ENCODE measurements around the gene CD6. TPM values are rescaled to one million over a fixed set of nuclear protein-coding genes. Genes with fewer than 3 reads are reported as not detected.

CD6 gene
- total and polyA plus RNA-seq, 10 of the 15 experiments (the other 5 are each of a cell fraction or from before 2014, with no cell fraction given) = 0.37 to 17.6 (median 6.2) TPM

DNA sequence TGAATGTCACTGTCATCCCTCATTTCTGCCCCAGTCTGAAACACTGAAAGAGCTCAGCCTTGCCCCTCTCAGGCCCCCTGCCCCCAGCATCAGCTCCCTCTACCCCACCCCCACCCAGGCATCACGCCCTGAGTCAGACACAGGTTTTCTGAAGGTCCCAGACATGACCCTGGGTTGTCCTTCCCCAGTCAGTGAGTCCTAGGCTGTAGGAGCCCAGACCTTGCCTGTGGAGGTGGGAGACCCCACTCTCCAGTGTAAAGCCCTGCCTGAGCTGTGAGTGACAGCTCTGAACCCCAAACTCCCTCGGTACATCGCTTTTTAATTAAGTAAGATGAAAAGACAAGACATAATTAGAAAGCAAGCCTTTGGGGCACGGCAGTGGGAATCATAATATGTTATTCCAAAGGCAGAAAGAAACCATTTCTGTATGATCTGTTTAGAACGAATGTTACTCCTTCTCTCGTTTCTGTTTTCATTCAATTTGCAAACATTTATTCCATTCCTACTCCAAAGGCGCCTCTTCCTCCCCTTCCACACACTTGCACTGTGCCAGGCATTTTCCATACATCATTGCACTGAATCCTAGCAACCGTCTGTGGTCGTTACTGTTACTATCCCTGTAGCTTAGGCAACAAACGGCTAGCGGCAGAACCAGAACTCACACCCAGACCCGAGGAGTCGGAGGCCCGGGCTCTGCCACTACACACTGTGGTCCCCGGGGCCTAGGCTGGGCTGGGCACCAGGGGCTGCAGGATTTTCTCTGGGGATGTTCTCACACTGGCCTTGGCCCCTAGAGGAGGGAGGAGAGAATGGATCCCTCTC, 63.4 kb downstream of the CD6 start (continued):
- TF ChIP-seq SMC3 (IDR thresholded peaks at IDR 0.05; ENCODE audit: borderline replicate concordance, low read length) (no peak), TCF7 (IDR thresholded peaks at IDR 0.05; ENCODE audit: borderline replicate concordance) (no peak), CBFB (IDR thresholded peaks at IDR 0.05; ENCODE audit: low read depth) (no peak), MXI1 (IDR thresholded peaks at IDR 0.05; ENCODE audit: low read depth, low read length) (no peak)
- TF ChIP-seq, protein P1, sequence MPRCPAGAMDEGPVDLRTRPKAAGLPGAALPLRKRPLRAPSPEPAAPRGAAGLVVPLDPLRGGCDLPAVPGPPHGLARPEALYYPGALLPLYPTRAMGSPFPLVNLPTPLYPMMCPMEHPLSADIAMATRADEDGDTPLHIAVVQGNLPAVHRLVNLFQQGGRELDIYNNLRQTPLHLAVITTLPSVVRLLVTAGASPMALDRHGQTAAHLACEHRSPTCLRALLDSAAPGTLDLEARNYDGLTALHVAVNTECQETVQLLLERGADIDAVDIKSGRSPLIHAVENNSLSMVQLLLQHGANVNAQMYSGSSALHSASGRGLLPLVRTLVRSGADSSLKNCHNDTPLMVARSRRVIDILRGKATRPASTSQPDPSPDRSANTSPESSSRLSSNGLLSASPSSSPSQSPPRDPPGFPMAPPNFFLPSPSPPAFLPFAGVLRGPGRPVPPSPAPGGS (IDR thresholded peaks at IDR 0.05; ENCODE audit: borderline replicate concordance, insufficient read depth, low read depth, low read length, poor library complexity, severe bottlenecking) = no peak
- TF ChIP-seq, protein P2, sequence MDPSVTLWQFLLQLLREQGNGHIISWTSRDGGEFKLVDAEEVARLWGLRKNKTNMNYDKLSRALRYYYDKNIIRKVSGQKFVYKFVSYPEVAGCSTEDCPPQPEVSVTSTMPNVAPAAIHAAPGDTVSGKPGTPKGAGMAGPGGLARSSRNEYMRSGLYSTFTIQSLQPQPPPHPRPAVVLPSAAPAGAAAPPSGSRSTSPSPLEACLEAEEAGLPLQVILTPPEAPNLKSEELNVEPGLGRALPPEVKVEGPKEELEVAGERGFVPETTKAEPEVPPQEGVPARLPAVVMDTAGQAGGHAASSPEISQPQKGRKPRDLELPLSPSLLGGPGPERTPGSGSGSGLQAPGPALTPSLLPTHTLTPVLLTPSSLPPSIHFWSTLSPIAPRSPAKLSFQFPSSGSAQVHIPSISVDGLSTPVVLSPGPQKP (IDR thresholded peaks at IDR 0.05; ENCODE audit: low read depth, low read length) = no peak
- TF ChIP-seq, protein P3, sequence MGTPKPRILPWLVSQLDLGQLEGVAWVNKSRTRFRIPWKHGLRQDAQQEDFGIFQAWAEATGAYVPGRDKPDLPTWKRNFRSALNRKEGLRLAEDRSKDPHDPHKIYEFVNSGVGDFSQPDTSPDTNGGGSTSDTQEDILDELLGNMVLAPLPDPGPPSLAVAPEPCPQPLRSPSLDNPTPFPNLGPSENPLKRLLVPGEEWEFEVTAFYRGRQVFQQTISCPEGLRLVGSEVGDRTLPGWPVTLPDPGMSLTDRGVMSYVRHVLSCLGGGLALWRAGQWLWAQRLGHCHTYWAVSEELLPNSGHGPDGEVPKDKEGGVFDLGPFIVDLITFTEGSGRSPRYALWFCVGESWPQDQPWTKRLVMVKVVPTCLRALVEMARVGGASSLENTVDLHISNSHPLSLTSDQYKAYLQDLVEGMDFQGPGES (IDR thresholded peaks at IDR 0.05) = no peak

DNA sequence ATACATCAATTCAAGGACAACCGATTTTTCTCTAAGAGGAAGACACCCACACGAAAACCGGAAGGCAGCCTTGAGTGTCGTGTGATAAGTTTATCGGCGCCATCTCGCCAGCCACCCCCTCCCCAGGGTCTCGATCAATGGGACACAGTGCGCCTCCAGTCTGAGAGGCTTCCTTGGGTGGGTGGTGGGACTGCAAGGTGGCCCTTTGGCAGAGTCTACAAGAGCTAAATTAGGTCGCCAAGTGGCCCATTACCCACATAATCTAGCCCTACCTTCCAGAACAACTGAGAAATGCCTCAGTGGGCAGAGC, 64.0 kb downstream of the CD6 start:
- FAIRE-seq (no peak), DNase-seq (ENCODE audit: low read depth, low spot score) (no peak), ATAC-seq (no peak)
- ChIA-PET RAD21 (ENCODE audit: unreplicated experiment) (no interaction called here), POLR2A (no interaction called here), SMC1A (ENCODE audit: uncharacterized antibody, unreplicated experiment) (interaction anchor here (0.5 kb wide), 1 partner anchor 17 kb away, joined by 3 read pairs; no protein-coding TSS in a partner anchor), CTCF (no interaction called here)
- Histone ChIP-seq H3K9me3 (replicated peaks; ENCODE audit: control insufficient read depth, insufficient read depth, low read length) (no peaks in the 10 kb centered on the region), H3K4me3 (no peak overlapping the region), H3K27ac (ENCODE audit: control insufficient read depth, insufficient read depth) (no peak overlapping the region), H3K79me2 (ENCODE audit: control insufficient read depth, insufficient read depth, low read length) (no peaks in the 10 kb centered on the region), H3K27me3 (replicated peaks in 1 of 2; ENCODE audit: control insufficient read depth in 2 of 2, insufficient read depth in 2 of 2, low read length in 1 of 2) (no peaks in the 10 kb centered on the region), H3K4me1 (ENCODE audit: control insufficient read depth, insufficient read depth, low read length) (no peaks in the 10 kb centered on the region), H4K20me1 (ENCODE audit: control insufficient read depth, insufficient read depth) (no peaks in the 10 kb centered on the region), H3K9ac (ENCODE audit: control insufficient read depth, insufficient read depth, low read length) (no peak overlapping the region), H2AFZ (ENCODE audit: control insufficient read depth, low read depth, low read length) (no peak overlapping the region), H3K4me2 (ENCODE audit: control insufficient read depth, insufficient read depth) (no peak overlapping the region), H3K36me3 (ENCODE audit: control insufficient read depth in 2 of 2, insufficient read depth in 2 of 2, low read length in 1 of 2) (no peaks in the 10 kb centered on the region; a peak in 1 of 4 replicates)
- intact Hi-C loops (cut with micrococcal nuclease; ENCODE audit: unreplicated experiment) (no loop called here), in situ Hi-C loops (cut with MboI) (no loop called here)
- BruUV-seq (replicated peaks) = no TSS peak
- WGBS (ENCODE audit: insufficient coverage, insufficient replicate concordance, low lambda C conversion rate, missing lambda C conversion rate) = 76% methylated on average over 10 of the region's 10 CpGs
- TF ChIP-seq NR2C1 (IDR thresholded peaks at IDR 0.05) (no peak), CREB1 (IDR thresholded peaks at IDR 0.05; ENCODE audit: low read depth) (no peak), EGR1 (IDR thresholded peaks at IDR 0.05; ENCODE audit: borderline replicate concordance in 1 of 2, low read depth in 2 of 2, low read length in 2 of 2) (no peak), TCF12 (IDR thresholded peaks at IDR 0.05; ENCODE audit: low read depth, low read length) (no peak), FOXM1 (IDR thresholded peaks at IDR 0.05; ENCODE audit: low read depth, low read length) (no peak)
- TF ChIP-seq, protein P4, sequence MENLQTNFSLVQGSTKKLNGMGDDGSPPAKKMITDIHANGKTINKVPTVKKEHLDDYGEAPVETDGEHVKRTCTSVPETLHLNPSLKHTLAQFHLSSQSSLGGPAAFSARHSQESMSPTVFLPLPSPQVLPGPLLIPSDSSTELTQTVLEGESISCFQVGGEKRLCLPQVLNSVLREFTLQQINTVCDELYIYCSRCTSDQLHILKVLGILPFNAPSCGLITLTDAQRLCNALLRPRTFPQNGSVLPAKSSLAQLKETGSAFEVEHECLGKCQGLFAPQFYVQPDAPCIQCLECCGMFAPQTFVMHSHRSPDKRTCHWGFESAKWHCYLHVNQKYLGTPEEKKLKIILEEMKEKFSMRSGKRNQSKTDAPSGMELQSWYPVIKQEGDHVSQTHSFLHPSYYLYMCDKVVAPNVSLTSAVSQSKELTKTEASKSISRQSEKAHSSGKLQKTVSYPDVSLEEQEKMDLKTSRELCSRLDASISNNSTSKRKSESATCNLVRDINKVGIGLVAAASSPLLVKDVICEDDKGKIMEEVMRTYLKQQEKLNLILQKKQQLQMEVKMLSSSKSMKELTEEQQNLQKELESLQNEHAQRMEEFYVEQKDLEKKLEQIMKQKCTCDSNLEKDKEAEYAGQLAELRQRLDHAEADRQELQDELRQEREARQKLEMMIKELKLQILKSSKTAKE (IDR thresholded peaks at IDR 0.05; ENCODE audit: low read depth, poor library complexity, severe bottlenecking) = no peak
- TF ChIP-seq, protein P5, sequence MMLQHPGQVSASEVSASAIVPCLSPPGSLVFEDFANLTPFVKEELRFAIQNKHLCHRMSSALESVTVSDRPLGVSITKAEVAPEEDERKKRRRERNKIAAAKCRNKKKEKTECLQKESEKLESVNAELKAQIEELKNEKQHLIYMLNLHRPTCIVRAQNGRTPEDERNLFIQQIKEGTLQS (IDR thresholded peaks at IDR 0.05; ENCODE audit: borderline replicate concordance, extremely low read depth, low read depth, low read length) = no peak
